OCI-LY7 (cell line): Measurements from ENCODE around the gene EPHB1. TPM values are rescaled to one million over a fixed set of nuclear protein-coding genes. Genes with fewer than 3 reads are reported as not detected.

ENCODE experiments used
- BruUV-seq: library from RNA; stranded (reverse); fragments of 400-500 nt; replicated peaks from 2 replicates; lab custom pipeline; 2021; lab: Mats Ljungman, UMichigan
- CTCF ChIA-PET: fragments of 300-600 bp; sonication (Branson Sonifier 250); formaldehyde crosslinking; loops from one replicate; lab custom pipeline; 2022; ENCODE audit warnings: antibody characterized with exemption; ENCODE audit not compliant: unreplicated experiment; lab: Charles Lee
- POLR2A ChIA-PET: fragments of 300-600 bp; sonication (Branson Sonifier 250); formaldehyde crosslinking; loops from one replicate; lab custom pipeline; 2022; ENCODE audit warnings: antibody characterized with exemption; lab: Charles Lee
- DNase-seq: peaks from one replicate; pipeline ENCODE4 v3.0.0-alpha.2; 2015; ENCODE audit warnings: low spot score
- H2AFZ ChIP-seq: fragments of 200-600 bp; sonication (generic), shearing (Covaris generic); 2 replicates; pipeline ENCODE4 v1.6.1; 2014; ENCODE audit warnings: mild to moderate bottlenecking, antibody characterized with exemption, low read length, moderate library complexity
- H3K27ac ChIP-seq: fragments of 200-600 bp; sonication (generic); 2 replicates; pipeline ENCODE4 v1.5.1; 2014; ENCODE audit warnings: mixed run types, low read depth, mild to moderate bottlenecking, moderate library complexity, low read length, inconsistent platforms; ENCODE audit not compliant: poor library complexity, severe bottlenecking
- H3K36me3 ChIP-seq: fragments of 200-600 bp; sonication (generic); 2 replicates; pipeline ENCODE4 v1.6.1; 2014; ENCODE audit warnings: mild to moderate bottlenecking, antibody characterized with exemption, low read length, moderate library complexity, mixed read lengths; ENCODE audit not compliant: insufficient read depth
- H3K4me1 ChIP-seq: fragments of 200-600 bp; sonication (generic); 2 replicates; pipeline ENCODE4 v1.5.1; 2014; ENCODE audit warnings: mild to moderate bottlenecking, low read length; ENCODE audit not compliant: insufficient read depth, poor library complexity, severe bottlenecking
- H3K4me2 ChIP-seq: fragments of 200-600 bp; sonication (generic); 2 replicates; pipeline ENCODE4 v1.6.1; 2014; ENCODE audit warnings: mild to moderate bottlenecking, low read length
- H3K4me3 ChIP-seq: fragments of 200-600 bp; sonication (generic); 2 replicates; pipeline ENCODE4 v1.5.1; 2014; ENCODE audit warnings: mild to moderate bottlenecking, low read depth, low read length; ENCODE audit not compliant: poor library complexity, severe bottlenecking
- H3K79me2 ChIP-seq: fragments of 200-600 bp; sonication (generic); 2 replicates; pipeline ENCODE4 v1.6.1; 2016; ENCODE audit warnings: low read depth, mild to moderate bottlenecking, low read length, moderate library complexity, mixed read lengths; ENCODE audit not compliant: insufficient read depth
- H3K9me2 ChIP-seq: fragments of 200-600 bp; sonication (generic); 2 replicates; pipeline ENCODE4 v1.6.1; 2016; ENCODE audit warnings: mild to moderate bottlenecking, low read length, mixed read lengths; ENCODE audit not compliant: insufficient read depth
- H3K9me3 ChIP-seq: fragments of 200-600 bp; sonication (generic); 2 replicates; pipeline ENCODE4 v1.6.1; 2014; ENCODE audit warnings: mild to moderate bottlenecking, mixed run types, low read length, mixed read lengths
- H4K20me1 ChIP-seq: fragments of 200-600 bp; sonication (generic); 2 replicates; pipeline ENCODE4 v1.6.1; 2014; ENCODE audit warnings: mild to moderate bottlenecking, antibody characterized with exemption, low read length, moderate library complexity, mixed read lengths; ENCODE audit not compliant: insufficient read depth
- CTCF ChIP-seq: fragments of 200-600 bp; sonication (generic); conservative IDR thresholded peaks from 2 replicates; pipeline ENCODE4 v1.5.1; 2014; ENCODE audit warnings: mild to moderate bottlenecking, antibody characterized with exemption, low read length, moderate library complexity, mixed read lengths
- EZH2phosphoT487 ChIP-seq: fragments of 200-600 bp; sonication (generic); IDR thresholded peaks from 2 replicates; pipeline ENCODE4 v1.6.1; 2018; ENCODE audit warnings: low read depth, borderline replicate concordance, mild to moderate bottlenecking, mixed run types, antibody characterized with exemption, low read length, moderate library complexity, mixed read lengths
- intact Hi-C: fragments of 100-400 bp; cut with micrococcal nuclease; formaldehyde crosslinking; loops from one replicate; pipeline ENCODE4 v1.10.0; 2022; ENCODE audit not compliant: unreplicated experiment
- total RNA-seq, 2 experiments: library from RNA; depleted of rRNA in 1 of 2; stranded (reverse); fragments of >200 nt in 1 of 2; shearing (Covaris generic) in 1 of 2; gene quantifications; 2 replicates each; pipeline ENCODE4 v1.2.3, GENCODE V29; 2014 to 2022

Gene EPHB1
- total RNA-seq, 2 experiments from 2014 or later, result 0.54 to 1.3 TPM

GRCh38 chr3:135260025-135260424 lies 465.0 kb downstream of the EPHB1 start:
- no peak for DNase-seq
- no peak for TF ChIP-seq CTCF
- TF ChIP-seq EZH2phosphoT487, result no peak
- no peaks in the 10 kb centered on the region for H3K9me2 ChIP-seq
- H3K27ac ChIP-seq, result no peak overlapping the region
- ChIA-PET POLR2A (no interaction called here), CTCF (no interaction called here)
- H3K9me3 ChIP-seq, result no peaks in the 10 kb centered on the region
- no peak overlapping the region for H3K4me3 ChIP-seq
- intact Hi-C loops, result no loop called here
- H3K36me3 ChIP-seq, result no peaks in the 10 kb centered on the region
- no peak overlapping the region for H3K4me2 ChIP-seq
- no peaks in the 10 kb centered on the region for H3K79me2 ChIP-seq
- H2AFZ ChIP-seq, result no peak overlapping the region
- no TSS peak for BruUV-seq
- H4K20me1 ChIP-seq, result no peaks in the 10 kb centered on the region
- no peaks in the 10 kb centered on the region for H3K4me1 ChIP-seq

GRCh38 chr3:135261214-135261775 lies 466.2 kb downstream of the EPHB1 start:
- Histone ChIP-seq H4K20me1 (no peaks in the 10 kb centered on the region), H3K9me3 (no peaks in the 10 kb centered on the region), H3K4me1 (no peaks in the 10 kb centered on the region), H3K27ac (no peak overlapping the region), H3K4me2 (no peak overlapping the region), H3K9me2 (no peaks in the 10 kb centered on the region), H3K36me3 (no peaks in the 10 kb centered on the region), H3K79me2 (no peaks in the 10 kb centered on the region), H2AFZ (no peak overlapping the region), H3K4me3 (no peak overlapping the region)
- no peak for DNase-seq
- TF ChIP-seq CTCF (no peak), EZH2phosphoT487 (no peak)
- CTCF ChIA-PET, result no interaction called here
- intact Hi-C loops, result no loop called here
- BruUV-seq, result no TSS peak
- POLR2A ChIA-PET, result no interaction called here

- POLR2A ChIA-PET, result no interaction called here
- Histone ChIP-seq H3K36me3 (no peaks in the 10 kb centered on the region), H4K20me1 (no peaks in the 10 kb centered on the region), H2AFZ (no peak overlapping the region), H3K9me3 (no peaks in the 10 kb centered on the region), H3K79me2 (no peaks in the 10 kb centered on the region), H3K4me1 (no peaks in the 10 kb centered on the region), H3K27ac (no peak overlapping the region), H3K9me2 (no peaks in the 10 kb centered on the region), H3K4me3 (no peak overlapping the region), H3K4me2 (no peak overlapping the region)
- no peak for TF ChIP-seq CTCF
- TF ChIP-seq EZH2phosphoT487, result no peak
- CTCF ChIA-PET, result no interaction called here
- BruUV-seq, result no TSS peak
- DNase-seq, result no peak
- intact Hi-C loops, result no loop called here
Measured at GRCh38 chr3:135261916-135262315, 466.9 kb downstream of the EPHB1 start.
